Limb (tissue), 2 donors: ENCODE measurements around the gene KRTAP10-7.
"Not testable (repeated sequence)": the region's sequence is repeated elsewhere in the genome, so short reads cannot be mapped to it uniquely, and the experiment has no call there.

Experiments
- DNase-seq, 2 donors: peaks; one replicate each; pipeline ENCODE4 v3.0.0-alpha.2; 2016; ENCODE audit errors: extremely low spot score in 2 of 2

KRTAP10-7 gene, protein sequence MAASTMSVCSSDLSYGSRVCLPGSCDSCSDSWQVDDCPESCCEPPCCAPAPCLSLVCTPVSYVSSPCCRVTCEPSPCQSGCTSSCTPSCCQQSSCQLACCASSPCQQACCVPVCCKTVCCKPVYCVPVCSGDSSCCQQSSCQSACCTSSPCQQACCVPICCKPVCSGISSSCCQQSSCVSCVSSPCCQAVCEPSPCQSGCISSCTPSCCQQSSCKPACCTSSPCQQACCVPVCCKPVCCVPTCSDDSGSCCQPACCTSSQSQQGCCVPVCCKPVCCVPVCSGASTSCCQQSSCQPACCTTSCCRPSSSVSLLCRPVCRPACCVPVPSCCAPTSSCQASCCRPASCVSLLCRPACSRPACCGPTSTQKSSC

DNA sequence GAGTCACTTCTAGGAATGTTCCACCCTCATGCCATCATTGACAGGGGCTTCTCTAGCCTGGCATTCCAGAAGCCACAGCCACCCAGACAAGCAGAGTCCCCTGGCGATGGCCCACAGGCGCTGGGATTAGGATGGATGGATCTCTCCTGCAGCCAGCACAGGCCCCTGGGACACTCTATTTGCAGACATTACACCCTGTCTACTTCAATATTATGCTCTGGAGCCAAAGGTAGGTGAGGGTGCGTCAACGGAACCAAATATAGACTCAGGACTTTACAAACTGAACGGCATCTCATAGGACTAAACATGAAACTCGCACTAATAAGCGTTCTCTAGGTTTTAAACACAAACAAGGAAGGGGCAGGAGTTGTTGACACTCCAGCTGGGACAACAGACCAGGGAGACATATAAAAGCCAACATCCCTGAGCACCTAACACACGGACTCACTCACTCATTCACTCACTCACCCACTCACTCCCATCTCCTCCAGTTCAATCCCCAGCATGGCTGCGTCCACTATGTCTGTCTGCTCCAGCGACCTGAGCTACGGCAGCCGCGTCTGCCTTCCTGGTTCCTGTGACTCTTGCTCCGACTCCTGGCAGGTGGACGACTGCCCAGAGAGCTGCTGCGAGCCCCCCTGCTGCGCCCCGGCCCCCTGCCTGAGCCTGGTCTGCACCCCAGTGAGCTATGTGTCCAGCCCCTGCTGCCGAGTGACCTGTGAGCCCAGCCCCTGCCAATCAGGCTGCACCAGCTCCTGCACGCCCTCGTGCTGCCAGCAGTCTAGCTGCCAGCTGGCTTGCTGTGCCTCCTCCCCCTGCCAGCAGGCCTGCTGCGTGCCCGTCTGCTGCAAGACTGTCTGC is at the start of gene KRTAP10-7:
Gene KRTAP10-7 (plus strand): TSS at position 480 of the 861 bp plus-strand sequence. CDS start 25 bp downstream, at position 505.
- not testable (repeated sequence) for DNase-seq

DNA sequence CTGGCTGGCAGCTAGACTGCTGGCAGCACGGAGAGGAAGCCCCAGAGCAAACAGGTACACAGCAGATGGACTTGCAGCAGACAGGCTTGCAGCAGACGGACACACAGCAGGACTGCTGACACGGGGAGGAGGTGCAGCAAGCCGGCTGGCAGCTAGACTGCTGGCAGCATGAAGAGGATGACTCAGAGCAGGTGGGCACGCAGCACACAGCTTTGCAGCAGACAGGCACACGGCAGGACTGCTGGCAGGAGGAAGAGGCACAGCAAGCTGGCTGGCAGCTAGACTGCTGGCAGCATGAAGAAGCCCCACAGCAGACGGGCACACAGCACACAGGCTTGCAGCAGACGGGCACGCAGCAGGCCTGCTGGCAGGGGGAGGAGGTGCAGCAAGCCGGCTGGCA is 49.6 kb upstream of the KRTAP10-7 start:
- no peak for DNase-seq

DNA sequence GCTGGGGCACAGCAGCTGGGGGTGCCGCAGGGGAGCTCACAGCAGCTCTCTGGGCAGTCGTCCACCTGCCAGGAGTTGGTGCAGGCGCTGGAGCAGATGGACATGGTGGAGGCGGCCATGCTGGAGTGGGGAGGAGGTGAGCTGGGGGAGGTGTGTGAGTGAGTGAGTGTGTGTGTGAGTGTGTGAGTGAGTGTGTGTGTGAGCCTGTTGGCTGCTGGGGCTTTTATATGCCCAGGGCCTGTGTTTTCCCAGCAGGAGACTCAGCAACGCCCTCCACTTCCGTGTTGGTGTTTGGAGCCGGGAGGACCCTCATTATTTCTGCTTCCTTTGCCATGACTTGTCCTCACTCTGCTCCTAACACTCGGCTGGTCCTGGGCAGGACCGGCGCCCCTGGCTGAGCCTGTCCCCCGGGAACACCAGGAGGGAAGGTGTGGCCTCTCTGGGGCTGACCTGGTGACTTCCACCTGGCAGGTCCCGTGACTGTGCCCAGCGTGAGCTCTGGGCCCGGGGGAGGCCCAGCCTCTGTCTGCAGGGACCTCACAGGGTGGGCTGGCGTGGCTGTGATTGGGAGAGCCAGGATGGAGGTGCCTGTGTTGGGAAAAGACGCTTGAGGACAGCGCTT is 48.9 kb upstream of the KRTAP10-7 start, which contains the start of gene KRTAP10-2:
Gene KRTAP10-2 (minus strand): TSS at position 166 of the 622 bp plus-strand sequence. CDS start 47 bp downstream, at position 119.
- DNase-seq: no peak

DNA sequence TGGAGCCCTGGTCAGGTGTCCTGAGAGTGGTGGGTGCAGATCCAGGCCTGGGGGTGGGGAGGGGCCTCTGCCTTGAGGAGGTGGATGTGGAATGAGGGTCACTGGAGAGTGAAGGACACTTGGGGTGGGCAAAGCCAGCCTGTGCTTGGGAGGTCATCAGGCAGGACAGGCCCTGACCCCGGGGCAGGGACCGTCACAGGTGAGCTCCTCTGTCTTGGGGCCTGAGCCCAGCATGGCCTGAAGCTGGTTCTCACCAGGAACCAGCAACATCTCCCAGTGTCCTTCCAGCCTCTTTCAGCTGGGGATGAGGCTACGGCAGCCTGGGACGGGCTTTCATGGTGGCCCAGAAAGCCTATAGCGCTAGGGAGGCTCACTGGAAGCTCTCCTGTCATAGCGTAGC is 48.3 kb upstream of the KRTAP10-7 start:
- no peak for DNase-seq

DNA sequence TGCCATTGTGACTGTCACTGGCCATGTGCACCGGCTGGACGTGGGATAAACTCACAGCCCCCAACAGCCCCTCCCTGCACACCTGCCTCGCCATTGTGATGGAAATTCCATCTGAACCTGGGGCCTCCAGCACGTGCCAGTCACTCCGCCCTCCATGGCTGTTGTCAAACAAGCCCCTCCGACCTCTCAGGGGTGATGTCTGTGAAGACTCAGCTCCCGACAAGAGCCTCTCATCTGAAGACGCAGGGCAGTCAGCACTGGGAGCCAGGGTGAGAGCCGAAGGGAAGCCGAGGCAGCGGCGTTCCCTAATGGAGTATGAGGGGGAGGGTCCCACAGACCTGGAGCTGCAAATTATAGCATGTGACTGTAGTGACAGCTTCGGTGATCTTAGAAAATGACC is 47.7 kb upstream of the KRTAP10-7 start:
- DNase-seq: no peak

DNA sequence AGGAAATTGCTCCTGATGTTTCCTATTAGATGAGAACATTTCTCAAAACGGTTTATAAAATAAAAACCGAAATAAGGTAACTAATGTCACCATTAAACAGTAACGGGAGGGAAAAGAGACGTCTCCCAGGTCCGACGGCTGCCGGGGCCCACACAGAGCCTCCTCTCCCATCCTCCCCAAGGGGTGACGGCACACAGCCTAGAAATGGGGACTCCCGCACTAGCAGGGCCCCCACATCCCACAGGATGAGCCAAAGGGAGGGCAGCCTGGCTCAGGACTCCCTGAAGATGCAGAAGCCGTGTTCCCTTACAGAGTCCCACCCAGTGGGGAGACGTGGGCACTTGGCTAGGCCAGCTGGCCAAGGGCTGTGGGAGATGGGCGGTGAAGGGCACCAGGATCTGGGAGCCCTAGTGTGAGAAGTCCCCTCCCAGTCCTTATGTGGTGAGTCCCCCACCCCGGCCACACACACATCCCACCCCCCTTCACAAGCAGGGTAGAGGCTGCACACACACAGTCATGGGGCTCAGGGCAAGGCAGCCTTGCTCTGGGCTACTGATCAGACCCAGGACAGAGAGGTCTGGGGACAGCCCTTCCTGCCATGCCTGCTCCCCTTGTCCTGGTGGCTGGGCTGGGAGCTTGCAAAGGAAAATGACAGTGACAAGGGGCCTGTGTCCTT is 45.1 kb upstream of the KRTAP10-7 start:
- DNase-seq: no peak

DNA sequence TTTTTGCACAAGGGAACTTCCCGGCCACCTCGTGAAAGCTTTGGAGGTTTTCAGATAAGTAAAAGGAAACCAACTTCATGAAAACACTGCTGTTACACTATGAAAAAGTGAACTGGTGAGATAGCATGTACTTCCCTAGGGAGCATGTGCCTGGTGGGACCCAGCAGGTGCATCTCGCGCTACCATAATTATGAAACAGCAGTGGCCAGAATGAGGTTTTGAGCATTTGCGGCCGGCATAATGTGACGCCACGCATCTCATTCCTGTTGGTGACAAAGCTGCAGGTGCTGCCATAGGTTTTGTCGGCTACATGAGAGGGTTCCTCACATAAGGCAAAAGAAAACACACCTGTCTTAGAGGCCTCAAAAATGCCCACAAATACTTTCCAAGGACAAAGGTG is 43.5 kb upstream of the KRTAP10-7 start:
- no peak for DNase-seq

DNA sequence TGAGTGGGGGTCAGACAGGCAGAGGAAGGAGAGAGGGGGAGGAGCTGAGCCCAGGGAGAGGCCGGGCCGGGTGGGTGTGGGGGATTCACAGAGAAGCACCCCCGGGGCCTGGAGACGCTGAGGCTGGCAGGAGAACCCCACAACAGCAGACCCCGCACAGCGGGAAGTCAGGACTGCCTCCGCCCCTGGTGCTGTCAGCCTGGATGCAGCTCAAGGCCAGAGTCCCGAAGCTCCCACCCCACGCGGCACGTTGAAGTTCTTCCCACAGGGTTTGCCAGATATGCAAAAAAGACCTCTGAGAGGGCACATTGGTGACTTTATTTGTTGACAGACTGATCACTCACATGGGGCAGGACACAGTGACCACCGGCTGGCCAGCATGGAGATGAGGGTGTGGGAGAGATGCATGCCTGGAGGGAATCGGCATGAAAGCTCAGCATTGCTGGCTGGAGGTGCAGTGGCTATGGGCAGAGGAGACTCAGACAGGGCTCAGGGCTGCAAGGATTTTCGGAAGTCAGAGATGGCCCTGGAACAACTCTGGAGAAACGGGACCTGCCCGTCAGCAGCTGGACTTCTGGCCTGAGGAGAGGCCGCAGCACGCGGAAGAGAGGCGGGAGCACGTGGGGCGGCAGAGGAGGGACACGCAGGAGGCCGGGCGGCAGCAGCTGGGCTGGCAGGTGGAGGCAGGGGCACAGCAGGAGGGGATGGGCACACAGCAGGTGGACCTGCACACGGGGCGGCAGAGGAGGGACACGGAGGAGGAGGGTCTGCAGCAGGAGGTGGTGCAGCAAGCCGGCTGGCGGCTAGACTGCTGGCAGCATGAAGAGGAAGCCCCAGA is 42.7 kb upstream of the KRTAP10-7 start:
- no peak for DNase-seq

DNA sequence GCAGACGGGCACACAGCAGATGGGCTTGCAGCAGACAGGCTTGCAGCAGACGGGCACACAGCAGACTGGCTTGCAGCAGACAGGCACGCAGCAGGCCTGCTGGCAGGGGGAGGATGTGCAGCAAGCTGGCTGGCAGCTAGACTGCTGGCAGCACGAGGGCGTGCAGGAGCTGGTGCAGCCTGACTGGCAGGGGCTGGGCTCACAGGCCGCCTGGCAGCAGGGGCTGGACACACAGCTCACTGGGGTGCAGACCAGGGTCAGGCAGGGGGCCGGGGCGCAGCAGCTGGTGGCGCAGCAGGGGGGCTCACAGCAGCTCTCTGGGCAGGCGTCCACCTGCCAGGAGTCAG is 42.1 kb upstream of the KRTAP10-7 start:
- DNase-seq: not testable (repeated sequence)

DNA sequence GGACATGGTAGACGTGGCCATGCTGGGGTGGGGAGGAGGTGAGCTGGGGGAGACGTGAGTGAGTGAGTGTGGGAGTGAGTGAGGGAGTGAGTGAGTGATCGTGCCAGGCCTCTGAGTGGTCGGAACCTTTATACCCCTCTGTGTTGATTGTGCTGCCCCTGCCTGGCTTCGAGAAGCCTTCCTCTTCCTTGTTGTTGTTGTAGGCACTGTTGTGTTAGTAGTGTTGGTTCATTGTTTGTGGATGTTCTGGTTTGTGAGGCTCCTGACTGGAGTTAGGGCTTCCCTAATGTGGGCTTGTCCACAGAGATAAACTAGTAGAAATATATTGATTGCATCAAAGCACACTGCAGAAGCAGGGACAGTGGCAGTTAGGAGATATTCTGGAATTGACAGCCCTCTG is 41.7 kb upstream of the KRTAP10-7 start, which contains the start of gene KRTAP10-3:
Gene KRTAP10-3 (minus strand): TSS at position 101 of the 400 bp plus-strand sequence. CDS start 80 bp downstream, at position 21.
- DNase-seq: no peak

DNA sequence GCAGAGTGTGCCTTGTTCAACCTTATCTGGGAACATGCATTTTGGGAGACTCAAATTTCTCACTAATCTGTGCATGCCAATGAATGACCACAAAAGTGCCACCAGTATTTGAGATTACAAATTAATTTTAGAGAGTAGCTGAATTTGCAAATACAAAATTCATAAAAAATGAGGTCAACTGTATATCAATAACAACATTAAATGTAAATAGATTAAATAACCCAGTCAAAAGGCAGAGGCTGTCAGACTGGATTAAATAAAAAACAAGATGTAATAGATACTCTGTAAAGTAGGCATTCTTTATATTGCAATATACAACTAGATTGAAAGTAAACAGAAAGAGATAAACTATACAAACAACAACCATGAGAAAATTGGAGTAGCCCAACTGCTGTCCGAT is 36.3 kb upstream of the KRTAP10-7 start:
- DNase-seq: no peak

DNA sequence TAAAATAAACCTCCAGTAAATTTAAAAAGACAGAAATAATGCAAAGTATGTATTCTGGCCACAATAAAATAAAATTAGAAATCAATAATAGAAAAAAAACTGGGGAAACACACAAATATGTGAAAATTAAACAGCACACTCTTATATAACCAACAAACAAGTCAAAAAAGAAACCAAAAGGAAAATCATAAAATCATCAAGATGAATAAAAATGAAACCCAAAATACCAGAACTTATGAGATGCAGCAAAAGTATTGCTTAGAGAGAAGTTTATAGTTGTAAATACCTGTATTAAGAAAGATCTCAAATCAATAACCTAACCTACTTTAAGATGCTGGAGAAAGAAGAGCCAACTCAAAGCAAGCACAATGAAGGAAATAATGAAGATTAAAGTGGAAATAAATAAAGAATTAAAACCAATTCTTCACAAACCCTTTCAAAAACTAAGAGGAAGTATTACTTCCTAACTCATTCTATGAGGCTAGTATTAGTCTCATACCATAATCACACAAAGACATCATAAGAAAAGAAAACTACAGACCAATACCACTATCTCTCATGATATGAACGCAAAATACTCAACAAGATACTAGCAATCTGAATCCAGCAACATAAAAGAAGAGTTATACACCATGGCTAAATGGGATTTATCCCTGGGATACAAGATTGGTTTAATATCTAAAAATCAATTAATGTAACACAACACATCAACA is 35.4 kb upstream of the KRTAP10-7 start:
- DNase-seq: no peak

DNA sequence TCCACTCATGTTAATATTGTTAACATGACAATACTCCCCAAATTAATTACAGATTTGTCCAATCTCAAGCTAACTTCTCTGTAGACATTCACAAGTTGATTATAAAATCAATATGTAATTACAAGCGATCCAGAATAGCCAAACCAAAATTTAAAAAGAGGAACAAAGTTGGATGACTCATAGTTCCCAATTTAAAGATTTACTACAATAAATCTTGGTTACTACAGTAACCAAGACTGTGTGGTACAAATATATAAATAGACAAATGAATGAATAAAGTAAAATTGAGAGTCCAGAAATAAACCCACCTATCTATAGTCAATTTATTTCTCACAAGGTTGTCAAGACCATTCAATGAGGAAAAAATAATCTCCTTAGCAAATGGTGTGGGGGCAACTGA is 34.0 kb upstream of the KRTAP10-7 start:
- no peak for DNase-seq

DNA sequence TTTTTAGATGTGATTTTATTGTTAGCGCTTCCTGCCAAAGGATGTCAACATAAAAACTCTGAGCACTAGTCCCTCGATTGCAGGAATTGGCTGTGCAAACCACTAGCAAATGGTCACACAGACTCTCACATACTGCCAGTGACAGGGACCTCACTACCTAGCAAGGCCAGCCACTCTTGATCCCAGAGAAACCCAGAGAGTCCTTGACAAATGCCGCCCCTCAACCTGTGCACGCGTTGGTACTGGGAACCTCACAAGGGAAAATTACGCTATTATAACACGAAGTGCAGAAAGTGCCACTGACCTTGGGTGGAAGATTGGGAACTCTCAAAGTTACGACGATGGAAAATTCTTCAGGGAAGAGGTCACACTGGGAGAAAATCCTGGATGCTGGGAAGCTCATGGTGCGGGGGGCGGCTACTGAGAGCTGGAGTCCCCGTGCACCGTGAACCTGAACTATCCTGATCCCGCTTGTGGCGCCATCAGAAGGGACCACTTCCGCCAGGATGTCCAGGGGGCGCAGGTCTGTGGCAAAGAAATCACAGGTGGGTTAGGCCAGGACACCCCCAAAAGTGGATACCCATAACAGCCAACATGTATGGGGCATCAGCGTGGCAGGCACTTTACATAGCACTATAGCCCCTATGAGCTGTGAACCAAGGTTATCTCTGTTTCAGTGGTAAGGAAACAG is 32.8 kb upstream of the KRTAP10-7 start:
- DNase-seq: no peak

DNA sequence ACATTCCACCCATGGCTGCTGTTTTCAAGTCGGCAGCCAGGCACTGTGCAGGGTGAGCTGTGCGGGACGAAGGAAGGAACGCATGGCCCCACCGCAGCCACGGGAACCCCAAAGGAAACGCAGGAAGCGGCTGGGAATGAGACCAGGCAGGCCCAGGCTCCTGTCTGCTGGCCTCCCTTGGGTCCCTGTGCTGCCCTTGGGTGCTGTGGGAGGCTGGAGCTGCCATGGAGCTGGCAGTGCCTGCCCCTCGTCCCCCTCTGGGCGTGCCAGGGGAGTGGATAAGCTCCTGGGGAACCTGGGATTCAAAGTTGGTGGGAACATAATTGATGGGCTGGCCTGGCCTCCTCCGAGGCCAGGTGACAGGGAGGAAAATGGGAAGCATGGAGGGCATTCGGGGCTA is 32.1 kb upstream of the KRTAP10-7 start:
- DNase-seq: no peak

DNA sequence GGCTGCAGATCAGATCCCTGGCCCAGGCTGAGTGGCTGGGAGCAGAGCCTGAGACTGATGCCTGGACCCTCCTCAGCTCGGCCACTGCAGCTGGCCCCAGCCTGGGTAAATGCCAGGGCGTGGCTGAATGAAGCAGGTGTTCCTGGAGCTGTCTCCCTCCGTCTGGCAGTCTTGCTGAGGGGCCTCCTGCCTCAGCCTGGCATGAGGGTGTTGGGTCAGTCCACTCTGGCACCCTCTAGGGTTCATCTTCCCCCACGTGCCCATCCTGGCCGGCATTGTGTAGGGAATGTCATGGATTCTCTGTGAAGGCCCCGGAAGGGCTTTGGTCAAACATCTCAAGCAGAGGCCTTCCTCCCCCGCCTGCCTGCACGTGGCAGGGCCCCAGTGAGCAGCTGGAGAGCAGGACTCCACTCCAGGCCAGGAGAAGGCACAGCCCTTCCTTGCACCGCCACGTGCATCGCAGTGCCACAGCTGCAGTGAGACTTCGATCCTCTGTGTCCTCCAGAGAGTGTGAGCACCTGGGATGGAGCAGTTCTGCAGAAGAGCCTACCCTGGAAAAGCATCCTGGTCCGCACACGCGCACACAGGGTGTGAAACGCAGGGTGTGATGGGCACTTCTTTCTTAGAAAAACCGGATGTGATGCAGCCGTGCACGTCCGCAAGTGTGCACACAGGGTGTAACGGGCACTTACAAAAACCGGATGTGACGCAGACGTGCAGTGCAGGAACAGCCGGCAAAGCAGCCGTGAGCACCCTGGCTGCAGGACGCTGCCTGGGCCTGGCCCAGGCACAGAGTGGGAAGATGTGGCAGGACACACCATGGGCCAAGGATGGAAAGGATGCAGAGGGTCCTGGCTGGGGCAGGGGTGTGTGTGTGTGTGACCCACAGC is 31.5 kb upstream of the KRTAP10-7 start:
- no peak for DNase-seq

DNA sequence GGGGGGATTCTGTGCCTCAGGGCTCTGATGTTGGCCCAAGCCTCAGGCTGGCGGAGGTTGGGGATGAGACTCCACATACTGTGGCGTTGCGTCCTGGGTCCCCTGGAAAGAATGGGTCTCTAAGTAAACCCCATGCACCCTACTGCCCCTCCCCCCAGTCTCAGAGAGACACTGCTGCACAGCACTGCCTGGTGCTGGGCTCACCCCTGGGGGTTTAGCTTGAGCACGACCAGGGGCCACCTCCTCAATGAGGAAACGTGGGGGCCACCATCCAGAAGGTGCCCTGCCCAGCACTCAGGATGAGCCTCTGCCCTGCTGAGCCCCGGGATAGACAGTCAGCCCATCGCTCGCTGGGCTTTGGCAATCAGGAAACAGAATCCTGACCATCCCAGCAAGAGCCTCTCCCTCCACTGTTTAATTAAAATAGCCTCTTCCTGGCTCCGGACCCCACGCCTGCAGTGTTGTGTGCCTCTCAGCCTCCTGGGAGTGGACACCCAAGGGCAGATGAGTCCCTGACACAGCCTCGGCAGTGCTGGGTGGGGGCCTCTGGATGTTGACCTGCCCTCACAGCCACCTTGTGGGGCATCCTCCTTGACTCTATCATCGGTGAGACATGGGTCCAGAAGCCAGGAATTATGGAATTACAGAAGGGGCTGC is 30.4 kb upstream of the KRTAP10-7 start:
- DNase-seq: no peak

DNA sequence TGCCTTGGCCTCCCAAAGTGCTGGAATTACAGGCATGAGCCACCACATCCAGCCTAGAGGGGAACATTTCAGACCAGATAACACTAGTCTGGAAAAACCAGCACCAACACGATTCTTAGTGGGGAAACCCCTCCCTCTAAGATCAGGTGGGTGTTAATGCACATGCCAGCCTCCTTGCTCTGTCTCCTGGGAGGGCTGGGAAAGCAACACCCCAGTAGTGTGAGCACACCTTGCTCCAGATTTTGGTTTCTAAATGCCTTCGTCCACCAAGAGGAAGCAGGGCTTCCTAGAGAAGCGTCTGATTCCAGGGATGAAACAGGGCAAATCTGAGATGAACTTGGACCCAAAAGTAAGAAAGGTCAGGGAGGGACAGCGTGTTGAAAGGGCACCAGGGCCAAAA is 29.1 kb upstream of the KRTAP10-7 start:
- no peak for DNase-seq
